Measurements from ENCODE around the gene F2R. TPM values are rescaled to one million over a fixed set of nuclear protein-coding genes. Genes with fewer than 3 reads are reported as not detected.

F2R gene
- 130 and 145 TPM in 2 replicates for total RNA-seq

DNA sequence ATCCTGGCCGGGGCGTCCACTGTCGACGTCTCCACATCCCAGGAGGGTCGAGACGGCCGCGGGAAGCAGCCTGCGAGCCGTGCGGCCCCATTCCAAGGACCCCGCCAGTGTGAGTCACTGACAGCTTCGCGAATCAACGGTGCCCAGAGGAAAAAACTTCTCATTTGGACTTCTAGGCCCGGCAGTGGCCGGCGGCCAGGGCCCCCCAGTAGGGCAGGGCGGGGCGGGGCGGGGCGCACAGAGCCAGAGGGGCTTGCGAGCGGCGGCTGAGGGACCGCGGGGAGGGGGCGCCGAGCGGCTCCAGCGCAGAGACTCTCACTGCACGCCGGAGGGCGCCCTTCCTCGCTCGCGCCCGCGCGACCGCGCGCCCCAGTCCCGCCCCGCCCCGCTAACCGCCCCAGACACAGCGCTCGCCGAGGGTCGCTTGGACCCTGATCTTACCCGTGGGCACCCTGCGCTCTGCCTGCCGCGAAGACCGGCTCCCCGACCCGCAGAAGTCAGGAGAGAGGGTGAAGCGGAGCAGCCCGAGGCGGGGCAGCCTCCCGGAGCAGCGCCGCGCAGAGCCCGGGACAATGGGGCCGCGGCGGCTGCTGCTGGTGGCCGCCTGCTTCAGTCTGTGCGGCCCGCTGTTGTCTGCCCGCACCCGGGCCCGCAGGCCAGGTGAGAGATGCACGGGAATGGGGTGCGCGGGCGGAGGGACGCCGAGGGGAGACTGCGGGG, at the start of gene F2R:
Gene F2R (plus strand): TSS at position 391 of the 720 bp plus-strand sequence. CDS start 182 bp downstream, at position 573.

Other genes starting within 250 kb of the F2R start
- gene F2RL2, start 92.7 kb upstream of the F2R start, total RNA-seq: 1.7 and 4.2 TPM in 2 replicates
- 7.5 and 24.3 TPM in 2 replicates for gene F2RL1, start 102.9 kb downstream of the F2R start, total RNA-seq
- not detected in 2 replicates for gene S100Z, start 133.9 kb downstream of the F2R start, total RNA-seq
- gene CRHBP, start 236.9 kb downstream of the F2R start, total RNA-seq: 0.13 and 0.75 TPM in 2 replicates

Measured in aortic smooth muscle cell (primary cell).